SK-N-MC (cell line): Measurements from ENCODE around the gene WDR90.

ENCODE experiments used
- EZH2 ChIP-seq: fragments of 200-600 bp; sonication (generic); IDR thresholded peaks from one replicate; pipeline ENCODE4 v1.6.1; 2017; ENCODE audit warnings: antibody characterized with exemption
- POLR2AphosphoS5 ChIP-seq: IDR thresholded peaks from 2 replicates; pipeline ENCODE4 v1.6.1; 2012; ENCODE audit warnings: mild to moderate bottlenecking, low read depth, low read length, borderline replicate concordance

DNA sequence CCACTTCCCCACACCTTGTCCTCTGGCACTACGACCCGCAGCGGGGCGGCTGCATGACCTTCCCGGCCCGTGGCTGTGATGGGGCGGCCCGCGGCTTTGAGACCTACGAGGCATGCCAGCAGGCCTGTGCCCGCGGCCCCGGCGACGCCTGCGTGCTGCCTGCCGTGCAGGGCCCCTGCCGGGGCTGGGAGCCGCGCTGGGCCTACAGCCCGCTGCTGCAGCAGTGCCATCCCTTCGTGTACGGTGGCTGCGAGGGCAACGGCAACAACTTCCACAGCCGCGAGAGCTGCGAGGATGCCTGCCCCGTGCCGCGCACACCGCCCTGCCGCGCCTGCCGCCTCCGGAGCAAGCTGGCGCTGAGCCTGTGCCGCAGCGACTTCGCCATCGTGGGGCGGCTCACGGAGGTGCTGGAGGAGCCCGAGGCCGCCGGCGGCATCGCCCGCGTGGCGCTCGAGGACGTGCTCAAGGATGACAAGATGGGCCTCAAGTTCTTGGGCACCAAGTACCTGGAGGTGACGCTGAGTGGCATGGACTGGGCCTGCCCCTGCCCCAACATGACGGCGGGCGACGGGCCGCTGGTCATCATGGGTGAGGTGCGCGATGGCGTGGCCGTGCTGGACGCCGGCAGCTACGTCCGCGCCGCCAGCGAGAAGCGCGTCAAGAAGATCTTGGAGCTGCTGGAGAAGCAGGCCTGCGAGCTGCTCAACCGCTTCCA is 15.7 kb upstream of the WDR90 start:
- TF ChIP-seq POLR2AphosphoS5 (no peak), EZH2 (no peak)
